GM12872 (cell line): ENCODE results near the gene DNER.

Experiments
- CTCF ChIP-seq: IDR thresholded peaks from 3 replicates; pipeline ENCODE4 v1.5.1; 2011; ENCODE audit warnings: low read depth, mild to moderate bottlenecking, low read length, moderate library complexity; ENCODE audit not compliant: insufficient read depth

The DNER gene

DNA sequence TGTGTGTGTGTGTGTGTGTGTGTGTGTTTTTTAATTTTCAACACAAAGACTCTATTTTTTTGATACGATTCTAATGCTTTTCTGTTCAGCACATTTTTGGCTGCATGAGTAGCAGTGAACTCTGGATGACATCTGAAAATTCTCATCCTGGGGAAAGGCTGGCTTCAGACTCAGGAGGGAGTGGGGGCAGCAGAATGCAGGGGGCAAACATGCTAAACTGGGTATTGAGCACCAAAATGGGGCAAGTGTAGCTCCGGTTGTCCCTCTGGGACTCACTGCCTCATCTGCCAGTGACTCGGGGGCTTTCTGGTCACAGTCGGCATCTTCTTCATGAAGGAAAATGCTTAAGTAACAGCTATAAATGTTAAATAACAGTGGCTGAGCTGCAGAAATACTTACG, 326.5 kb downstream of the DNER start:
- no peak for TF ChIP-seq CTCF

DNA sequence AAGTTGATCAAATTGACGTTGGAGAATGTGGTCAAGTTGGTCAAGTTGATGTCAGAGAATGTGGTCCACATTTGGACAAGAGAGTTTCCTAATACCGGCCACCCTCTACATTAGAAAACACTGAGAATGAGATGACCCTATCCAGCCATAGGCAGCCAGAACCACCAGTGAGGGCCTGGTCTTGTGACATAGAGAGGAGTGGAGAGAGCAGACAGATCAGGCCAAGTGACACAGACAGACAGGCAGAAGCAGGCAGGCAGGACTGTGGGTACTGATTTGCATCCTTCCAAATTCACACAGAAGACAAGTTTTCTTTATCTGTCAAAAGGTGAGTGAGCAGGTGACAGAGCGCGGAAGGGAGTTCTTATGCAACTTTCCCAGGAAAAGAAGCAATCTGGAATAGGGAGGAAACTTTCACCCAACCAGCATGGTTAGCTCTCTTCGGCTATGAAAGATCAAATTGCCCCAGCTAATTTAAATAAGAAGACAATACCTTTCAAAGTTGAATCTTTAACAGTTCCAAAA, 334.2 kb downstream of the DNER start:
- no peak for TF ChIP-seq CTCF

DNA sequence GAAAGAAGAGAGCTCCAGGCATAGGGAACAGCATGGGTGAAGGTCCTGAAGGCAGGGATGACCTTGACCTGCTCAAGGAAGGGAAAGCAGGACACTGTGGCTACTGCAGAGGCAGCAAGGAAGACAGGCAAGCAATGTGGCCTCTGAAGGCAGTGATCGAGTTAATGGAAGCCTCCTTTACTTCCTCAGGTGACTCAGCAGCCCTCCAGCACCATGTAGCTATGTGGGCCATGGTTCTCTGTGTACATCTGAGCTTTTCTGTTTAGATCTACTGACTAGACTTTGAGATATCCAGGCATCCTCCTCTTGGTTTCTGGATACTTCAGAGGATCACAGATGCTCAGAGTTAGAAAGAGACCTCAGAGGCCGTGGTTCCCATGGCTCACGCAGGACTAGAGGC, 336.0 kb downstream of the DNER start:
- TF ChIP-seq CTCF = no peak

DNA sequence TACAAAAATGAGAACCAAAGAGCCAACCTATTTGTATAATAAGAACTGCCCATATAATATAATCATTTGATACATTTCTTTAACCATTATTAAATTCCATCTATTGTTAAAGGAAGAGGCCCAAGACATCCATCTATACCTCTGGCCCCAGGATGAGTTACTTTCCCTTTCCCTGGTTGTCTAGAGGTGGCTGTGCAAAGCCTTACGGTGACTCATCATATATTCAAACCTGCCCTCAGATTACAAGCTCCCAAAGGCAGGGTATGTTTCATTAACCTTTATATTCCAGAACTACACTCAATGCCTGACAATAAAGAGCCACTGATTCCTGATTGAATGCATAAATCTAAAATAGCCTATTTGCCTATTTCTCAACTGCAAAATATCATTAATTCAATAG, 337.5 kb downstream of the DNER start:
- no peak for TF ChIP-seq CTCF

GRCh38 chr2:229375251-229375650, 339.1 kb downstream of the DNER start:
- TF ChIP-seq CTCF = no peak

GRCh38 chr2:229372207-229372606, 342.1 kb downstream of the DNER start:
- TF ChIP-seq CTCF = no peak

DNA sequence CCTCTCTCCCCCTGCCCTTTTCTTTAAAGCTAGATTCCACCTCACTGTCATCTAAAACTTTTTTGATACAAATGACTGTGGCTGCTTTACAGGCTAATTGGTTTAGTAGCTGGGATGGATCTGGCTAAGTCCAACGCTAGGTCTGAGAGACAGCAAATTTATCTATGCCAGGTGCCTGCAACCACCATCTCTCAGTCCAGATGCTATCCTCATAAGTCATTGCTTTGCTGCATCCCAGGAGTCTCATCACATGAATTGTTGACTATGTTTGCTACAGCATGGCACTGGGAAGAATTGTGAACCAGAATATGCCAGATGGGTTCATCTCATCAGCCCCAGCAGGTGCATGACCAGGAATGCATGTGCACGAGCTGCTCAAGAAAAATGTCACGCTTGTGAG, 343.3 kb downstream of the DNER start:
- no peak for TF ChIP-seq CTCF

GRCh38 chr2:229370509-229370908, 343.8 kb downstream of the DNER start:
- TF ChIP-seq CTCF = no peak
